HepG2 (cell line): ENCODE data around the gene ICAM3. TPM values are rescaled to one million over a fixed set of nuclear protein-coding genes. Genes with fewer than 3 reads are reported as not detected.

Experiments used
- ARID2 ChIP-seq: sonication (generic); formaldehyde crosslinking; IDR thresholded peaks from 2 replicates; pipeline ENCODE4 v1.8.1; 2022; ENCODE audit warnings: mild to moderate bottlenecking, missing genetic modification reagents, borderline replicate concordance
- CEBPG ChIP-seq: IDR thresholded peaks from 2 replicates; pipeline ENCODE4 v1.6.1; 2016
- FOXM1 ChIP-seq: sonication (generic); formaldehyde crosslinking; IDR thresholded peaks from 2 replicates; pipeline ENCODE4 v1.5.0; 2020; ENCODE audit warnings: missing genetic modification reagents
- HDAC1 ChIP-seq: sonication (generic); formaldehyde crosslinking; IDR thresholded peaks from 2 replicates; pipeline ENCODE4 v1.5.1; 2020; ENCODE audit warnings: mild to moderate bottlenecking, missing genetic modification reagents
- HHEX ChIP-seq: IDR thresholded peaks from 2 replicates; pipeline ENCODE4 v1.6.1; 2016; ENCODE audit warnings: control low read depth
- KDM5B ChIP-seq: sonication (generic); formaldehyde crosslinking; IDR thresholded peaks from 2 replicates; pipeline ENCODE4 v1.4.0; 2020; ENCODE audit warnings: missing genetic modification reagents, mild to moderate bottlenecking, borderline replicate concordance
- MATR3 ChIP-seq: sonication (generic); formaldehyde crosslinking; IDR thresholded peaks from 2 replicates; pipeline ENCODE4 v1.4.0; 2020; ENCODE audit warnings: missing genetic modification reagents
- NCOA1 ChIP-seq: sonication (generic); formaldehyde crosslinking; IDR thresholded peaks from 2 replicates; pipeline ENCODE4 v1.9.0; 2021; ENCODE audit warnings: missing genetic modification reagents
- NR2F2 ChIP-seq: IDR thresholded peaks from 2 replicates; pipeline ENCODE4 v1.6.1; 2012; ENCODE audit warnings: low read depth, inconsistent platforms, borderline replicate concordance
- NR2F6 ChIP-seq, 2 experiments: IDR thresholded peaks; 2 replicates each; pipeline ENCODE4 v1.6.1; 2016; ENCODE audit warnings: antibody characterized with exemption in 1 of 2, mild to moderate bottlenecking in 1 of 2
- RARA ChIP-seq: IDR thresholded peaks from 2 replicates; pipeline ENCODE4 v1.6.1; 2016; ENCODE audit warnings: missing genetic modification reagents, missing compliant biosample characterization
- REPIN1 ChIP-seq: sonication (generic); formaldehyde crosslinking; IDR thresholded peaks from 2 replicates; pipeline ENCODE4 v1.8.0; 2022; ENCODE audit warnings: missing genetic modification reagents, low read depth, mild to moderate bottlenecking, borderline replicate concordance
- ZNF292 ChIP-seq: sonication (generic); formaldehyde crosslinking; IDR thresholded peaks from 2 replicates; pipeline ENCODE4 v1.8.1; 2022; ENCODE audit warnings: mild to moderate bottlenecking, low read depth, missing genetic modification reagents, borderline replicate concordance
- ZNF614 ChIP-seq: IDR thresholded peaks from 2 replicates; pipeline ENCODE4 v1.6.1; 2018; ENCODE audit warnings: missing biosample characterization, missing genetic modification reagents, inconsistent platforms, borderline replicate concordance
- ZSCAN30 ChIP-seq: sonication (generic); formaldehyde crosslinking; IDR thresholded peaks from 2 replicates; pipeline ENCODE4 v1.5.0; 2020; ENCODE audit warnings: mild to moderate bottlenecking, missing genetic modification reagents
- polyA plus RNA-seq, 8 experiments: library from polyadenylated mRNA; depleted of rRNA in 3 of 8; stranded (reverse) in 7 of 8; unstranded in 1 of 8; fragments of >200 nt; fragmentation: Illumina TruSeq in 4 of 8; extraction: Trizol in 4 of 8; gene quantifications; 2 replicates each; pipeline versions ENCODE4 v1.2.1 to v1.2.3, GENCODE V29; 2011 to 2016; ENCODE audit warnings: low read depth in 4 of 8, missing spikeins in 1 of 8, mixed read lengths in 1 of 8; ENCODE audit not compliant: insufficient read depth in 1 of 8
- total RNA-seq, 5 experiments: library from RNA; depleted of rRNA; stranded (reverse); fragments of >200 nt; fragmentation: Illumina TruSeq; extraction: Trizol; gene quantifications; 2 replicates each; pipeline ENCODE4 v1.2.3, GENCODE V29; 2016; ENCODE audit warnings: low read depth in 1 of 5
- TF ChIP-seq, protein P1 (sequence below): IDR thresholded peaks from 2 replicates; pipeline ENCODE4 v1.4.0; 2020; ENCODE audit warnings: mild to moderate bottlenecking, missing genetic modification reagents
- TF ChIP-seq, protein P2 (sequence below): sonication (generic); formaldehyde crosslinking; IDR thresholded peaks from 2 replicates; pipeline ENCODE4 v1.4.0; 2020; ENCODE audit warnings: mild to moderate bottlenecking, missing genetic modification reagents
- TF ChIP-seq, protein P3 (sequence below): IDR thresholded peaks from 2 replicates; pipeline ENCODE4 v1.6.1; 2012; ENCODE audit warnings: low read length, improper control_type of control experiment

ICAM3 gene
- total and polyA plus RNA-seq, 2 of the 13 experiments (the other 11 are each of a cell fraction or from before 2014, with no cell fraction given), result 14.1 to 21.0 TPM

DNA sequence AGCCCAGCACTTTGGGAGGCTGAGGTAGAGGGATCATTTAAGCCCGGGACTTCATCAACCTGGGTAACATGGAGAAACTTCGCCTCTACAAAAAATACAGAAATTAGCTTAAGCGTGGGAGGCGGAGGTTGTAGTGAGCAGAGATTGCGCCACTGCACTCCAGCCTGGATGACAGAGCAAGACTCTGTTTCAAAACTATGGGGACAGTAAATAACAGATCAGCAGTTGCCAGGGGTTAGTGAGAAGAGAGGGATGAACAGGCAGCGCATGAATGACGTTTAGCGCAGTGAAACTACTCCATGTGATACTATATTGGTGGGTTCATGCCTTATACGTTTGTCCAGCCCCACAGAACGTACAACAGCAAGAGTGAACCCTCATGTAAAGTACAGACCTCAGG is 7.1 kb upstream of the ICAM3 start (continued):
- TF ChIP-seq, protein P1, sequence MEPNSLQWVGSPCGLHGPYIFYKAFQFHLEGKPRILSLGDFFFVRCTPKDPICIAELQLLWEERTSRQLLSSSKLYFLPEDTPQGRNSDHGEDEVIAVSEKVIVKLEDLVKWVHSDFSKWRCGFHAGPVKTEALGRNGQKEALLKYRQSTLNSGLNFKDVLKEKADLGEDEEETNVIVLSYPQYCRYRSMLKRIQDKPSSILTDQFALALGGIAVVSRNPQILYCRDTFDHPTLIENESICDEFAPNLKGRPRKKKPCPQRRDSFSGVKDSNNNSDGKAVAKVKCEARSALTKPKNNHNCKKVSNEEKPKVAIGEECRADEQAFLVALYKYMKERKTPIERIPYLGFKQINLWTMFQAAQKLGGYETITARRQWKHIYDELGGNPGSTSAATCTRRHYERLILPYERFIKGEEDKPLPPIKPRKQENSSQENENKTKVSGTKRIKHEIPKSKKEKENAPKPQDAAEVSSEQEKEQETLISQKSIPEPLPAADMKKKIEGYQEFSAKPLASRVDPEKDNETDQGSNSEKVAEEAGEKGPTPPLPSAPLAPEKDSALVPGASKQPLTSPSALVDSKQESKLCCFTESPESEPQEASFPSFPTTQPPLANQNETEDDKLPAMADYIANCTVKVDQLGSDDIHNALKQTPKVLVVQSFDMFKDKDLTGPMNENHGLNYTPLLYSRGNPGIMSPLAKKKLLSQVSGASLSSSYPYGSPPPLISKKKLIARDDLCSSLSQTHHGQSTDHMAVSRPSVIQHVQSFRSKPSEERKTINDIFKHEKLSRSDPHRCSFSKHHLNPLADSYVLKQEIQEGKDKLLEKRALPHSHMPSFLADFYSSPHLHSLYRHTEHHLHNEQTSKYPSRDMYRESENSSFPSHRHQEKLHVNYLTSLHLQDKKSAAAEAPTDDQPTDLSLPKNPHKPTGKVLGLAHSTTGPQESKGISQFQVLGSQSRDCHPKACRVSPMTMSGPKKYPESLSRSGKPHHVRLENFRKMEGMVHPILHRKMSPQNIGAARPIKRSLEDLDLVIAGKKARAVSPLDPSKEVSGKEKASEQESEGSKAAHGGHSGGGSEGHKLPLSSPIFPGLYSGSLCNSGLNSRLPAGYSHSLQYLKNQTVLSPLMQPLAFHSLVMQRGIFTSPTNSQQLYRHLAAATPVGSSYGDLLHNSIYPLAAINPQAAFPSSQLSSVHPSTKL (CRISPR knock-in tag), result peak; percentile 55
- TF ChIP-seq HDAC1 (CRISPR knock-in tag), result no peak
- TF ChIP-seq ZNF614 (CRISPR knock-in tag), result peak; percentile 74; the same call in 1 of the 2 replicates
- no peak for TF ChIP-seq FOXM1
- TF ChIP-seq KDM5B, result no peak
- peak; percentile 6; the same call in 1 of the 2 replicates for TF ChIP-seq RARA (CRISPR knock-in tag)
- no peak for TF ChIP-seq ZSCAN30 (CRISPR knock-in tag)
- TF ChIP-seq CEBPG, result peak; percentile 95
- no peak for TF ChIP-seq NR2F6 (IDR thresholded peaks at IDR 0.05)
- peak; percentile 35; the same call in 1 of the 2 replicates for TF ChIP-seq NR2F6 (CRISPR knock-in tag; IDR thresholded peaks at IDR 0.05)
- peak; percentile 48; the same call in 1 of the 2 replicates for TF ChIP-seq ZNF292 (CRISPR knock-in tag)
- no peak for TF ChIP-seq ARID2
- TF ChIP-seq HHEX (CRISPR knock-in tag), result no peak
- TF ChIP-seq, protein P2, sequence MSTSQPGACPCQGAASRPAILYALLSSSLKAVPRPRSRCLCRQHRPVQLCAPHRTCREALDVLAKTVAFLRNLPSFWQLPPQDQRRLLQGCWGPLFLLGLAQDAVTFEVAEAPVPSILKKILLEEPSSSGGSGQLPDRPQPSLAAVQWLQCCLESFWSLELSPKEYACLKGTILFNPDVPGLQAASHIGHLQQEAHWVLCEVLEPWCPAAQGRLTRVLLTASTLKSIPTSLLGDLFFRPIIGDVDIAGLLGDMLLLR (CRISPR knock-in tag), result no peak
- TF ChIP-seq MATR3, result no peak
- TF ChIP-seq REPIN1 (CRISPR knock-in tag), result no peak
- TF ChIP-seq, protein P3, sequence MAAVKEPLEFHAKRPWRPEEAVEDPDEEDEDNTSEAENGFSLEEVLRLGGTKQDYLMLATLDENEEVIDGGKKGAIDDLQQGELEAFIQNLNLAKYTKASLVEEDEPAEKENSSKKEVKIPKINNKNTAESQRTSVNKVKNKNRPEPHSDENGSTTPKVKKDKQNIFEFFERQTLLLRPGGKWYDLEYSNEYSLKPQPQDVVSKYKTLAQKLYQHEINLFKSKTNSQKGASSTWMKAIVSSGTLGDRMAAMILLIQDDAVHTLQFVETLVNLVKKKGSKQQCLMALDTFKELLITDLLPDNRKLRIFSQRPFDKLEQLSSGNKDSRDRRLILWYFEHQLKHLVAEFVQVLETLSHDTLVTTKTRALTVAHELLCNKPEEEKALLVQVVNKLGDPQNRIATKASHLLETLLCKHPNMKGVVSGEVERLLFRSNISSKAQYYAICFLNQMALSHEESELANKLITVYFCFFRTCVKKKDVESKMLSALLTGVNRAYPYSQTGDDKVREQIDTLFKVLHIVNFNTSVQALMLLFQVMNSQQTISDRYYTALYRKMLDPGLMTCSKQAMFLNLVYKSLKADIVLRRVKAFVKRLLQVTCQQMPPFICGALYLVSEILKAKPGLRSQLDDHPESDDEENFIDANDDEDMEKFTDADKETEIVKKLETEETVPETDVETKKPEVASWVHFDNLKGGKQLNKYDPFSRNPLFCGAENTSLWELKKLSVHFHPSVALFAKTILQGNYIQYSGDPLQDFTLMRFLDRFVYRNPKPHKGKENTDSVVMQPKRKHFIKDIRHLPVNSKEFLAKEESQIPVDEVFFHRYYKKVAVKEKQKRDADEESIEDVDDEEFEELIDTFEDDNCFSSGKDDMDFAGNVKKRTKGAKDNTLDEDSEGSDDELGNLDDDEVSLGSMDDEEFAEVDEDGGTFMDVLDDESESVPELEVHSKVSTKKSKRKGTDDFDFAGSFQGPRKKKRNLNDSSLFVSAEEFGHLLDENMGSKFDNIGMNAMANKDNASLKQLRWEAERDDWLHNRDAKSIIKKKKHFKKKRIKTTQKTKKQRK, result no peak
- TF ChIP-seq NR2F2, result no peak
- no peak for TF ChIP-seq NCOA1 (CRISPR knock-in tag)
